Measurements from ENCODE around the gene CALML6.

Gene CALML6

DNA sequence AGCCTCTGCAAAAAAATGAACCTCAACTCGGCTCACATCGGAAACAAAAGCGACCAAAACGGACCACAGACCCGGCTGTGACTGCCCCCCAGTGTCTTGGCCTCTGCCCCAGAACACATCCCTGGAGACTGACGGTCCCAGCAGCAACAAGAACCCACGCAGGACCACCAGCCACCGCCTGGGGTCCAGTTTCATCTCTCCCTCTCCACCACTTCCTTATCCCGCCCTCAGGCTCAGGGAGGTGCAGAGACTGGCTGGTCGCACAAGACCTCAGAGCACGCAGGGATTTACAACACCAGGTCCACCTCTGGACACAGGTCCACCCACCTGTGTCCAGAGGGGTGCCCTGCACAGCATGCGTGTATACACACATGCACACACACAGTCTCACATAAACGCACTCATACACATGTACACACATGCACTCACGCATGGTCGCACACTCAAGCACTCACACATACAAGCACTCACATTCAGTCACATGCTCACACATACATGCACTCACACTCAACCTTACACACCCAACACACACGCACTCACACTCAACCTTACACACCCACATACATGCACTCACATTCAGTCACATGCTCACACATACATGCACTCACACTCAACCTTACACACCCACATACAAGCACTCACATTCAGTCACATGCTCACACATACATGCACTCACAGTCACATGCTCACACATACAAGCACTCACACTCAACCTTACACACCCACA lies 22.7 kb downstream of the CALML6 start:
- TF ChIP-seq GATA3 (IDR thresholded peaks at IDR 0.05; ENCODE audit: low read depth, low read length): no peak
- no peak for TF ChIP-seq GATA2 (IDR thresholded peaks at IDR 0.05; ENCODE audit: low read depth, low read length)

GRCh38 chr1:1938276-1938573 lies 23.2 kb downstream of the CALML6 start:
- no peak for TF ChIP-seq GATA2 (IDR thresholded peaks at IDR 0.05; ENCODE audit: low read depth, low read length)
- TF ChIP-seq GATA3 (IDR thresholded peaks at IDR 0.05; ENCODE audit: low read depth, low read length): no peak

- TF ChIP-seq GATA3 (IDR thresholded peaks at IDR 0.05; ENCODE audit: low read depth, low read length): no peak
- TF ChIP-seq GATA2 (IDR thresholded peaks at IDR 0.05; ENCODE audit: low read depth, low read length): no peak
Measured at GRCh38 chr1:1938613-1939295, 23.7 kb downstream of the CALML6 start.

DNA sequence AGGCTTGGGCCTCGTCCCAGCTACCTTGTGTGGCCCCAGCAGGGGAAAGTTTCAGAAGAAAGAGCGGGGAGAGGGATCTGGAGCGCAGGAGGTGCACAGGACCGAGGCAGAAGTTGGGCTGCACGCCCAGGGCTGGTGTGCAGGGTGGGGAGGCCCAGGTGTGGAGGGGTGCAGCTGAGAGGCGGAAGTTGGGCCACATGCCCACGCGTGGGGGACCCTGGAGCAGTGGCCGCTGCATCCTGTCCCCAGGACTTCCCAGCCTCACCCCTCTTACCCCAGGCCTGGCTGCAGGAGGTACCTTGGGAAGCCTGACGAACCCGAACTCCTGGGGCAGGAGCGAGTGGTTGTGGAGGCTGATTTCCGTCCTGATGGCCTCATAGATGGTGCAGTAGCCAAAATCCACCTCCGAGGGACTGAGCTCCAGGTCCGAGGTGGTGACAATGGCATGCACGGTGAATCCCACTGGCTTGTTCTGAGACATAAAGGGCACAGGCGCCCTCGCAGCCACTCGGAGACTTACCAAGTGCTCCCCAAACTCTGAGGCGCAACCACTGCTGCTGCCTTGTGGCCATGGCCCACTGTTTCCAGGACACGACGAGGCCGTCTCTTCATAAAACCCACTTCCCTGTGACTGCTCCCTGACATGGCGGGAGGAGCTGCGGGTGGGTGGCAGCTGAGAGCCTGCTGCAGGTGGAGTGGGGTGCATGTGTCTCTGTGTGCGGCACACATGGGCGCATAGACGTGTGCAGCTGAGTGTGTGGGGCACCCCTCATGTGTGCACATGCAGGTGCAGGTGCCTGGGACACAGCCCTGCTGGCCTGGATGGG lies 24.4 kb downstream of the CALML6 start:
- TF ChIP-seq GATA2 (IDR thresholded peaks at IDR 0.05; ENCODE audit: low read depth, low read length) (no peak), GATA3 (IDR thresholded peaks at IDR 0.05; ENCODE audit: low read depth, low read length) (no peak)

DNA sequence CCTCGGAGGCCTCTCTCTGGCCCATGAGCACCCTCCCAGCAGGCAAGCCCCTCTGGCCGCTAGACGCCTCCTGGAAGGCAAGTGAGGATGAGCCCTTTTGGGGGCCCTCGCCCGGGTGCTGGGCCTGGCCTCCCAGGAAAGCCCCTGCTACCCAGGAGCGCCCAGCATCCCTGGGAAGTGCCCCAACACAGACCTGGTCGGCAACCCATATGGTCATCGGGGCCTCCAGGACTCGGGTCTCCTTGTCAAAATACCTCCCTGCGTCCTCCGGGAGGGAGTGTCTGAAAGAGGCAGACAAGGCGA lies 25.0 kb downstream of the CALML6 start:
- TF ChIP-seq GATA2 (IDR thresholded peaks at IDR 0.05; ENCODE audit: low read depth, low read length): no peak
- TF ChIP-seq GATA3 (IDR thresholded peaks at IDR 0.05; ENCODE audit: low read depth, low read length): no peak

- no peak for TF ChIP-seq GATA2 (IDR thresholded peaks at IDR 0.05; ENCODE audit: low read depth, low read length)
- TF ChIP-seq GATA3 (IDR thresholded peaks at IDR 0.05; ENCODE audit: low read depth, low read length): no peak
Measured at GRCh38 chr1:1941211-1941841, 26.3 kb downstream of the CALML6 start.

DNA sequence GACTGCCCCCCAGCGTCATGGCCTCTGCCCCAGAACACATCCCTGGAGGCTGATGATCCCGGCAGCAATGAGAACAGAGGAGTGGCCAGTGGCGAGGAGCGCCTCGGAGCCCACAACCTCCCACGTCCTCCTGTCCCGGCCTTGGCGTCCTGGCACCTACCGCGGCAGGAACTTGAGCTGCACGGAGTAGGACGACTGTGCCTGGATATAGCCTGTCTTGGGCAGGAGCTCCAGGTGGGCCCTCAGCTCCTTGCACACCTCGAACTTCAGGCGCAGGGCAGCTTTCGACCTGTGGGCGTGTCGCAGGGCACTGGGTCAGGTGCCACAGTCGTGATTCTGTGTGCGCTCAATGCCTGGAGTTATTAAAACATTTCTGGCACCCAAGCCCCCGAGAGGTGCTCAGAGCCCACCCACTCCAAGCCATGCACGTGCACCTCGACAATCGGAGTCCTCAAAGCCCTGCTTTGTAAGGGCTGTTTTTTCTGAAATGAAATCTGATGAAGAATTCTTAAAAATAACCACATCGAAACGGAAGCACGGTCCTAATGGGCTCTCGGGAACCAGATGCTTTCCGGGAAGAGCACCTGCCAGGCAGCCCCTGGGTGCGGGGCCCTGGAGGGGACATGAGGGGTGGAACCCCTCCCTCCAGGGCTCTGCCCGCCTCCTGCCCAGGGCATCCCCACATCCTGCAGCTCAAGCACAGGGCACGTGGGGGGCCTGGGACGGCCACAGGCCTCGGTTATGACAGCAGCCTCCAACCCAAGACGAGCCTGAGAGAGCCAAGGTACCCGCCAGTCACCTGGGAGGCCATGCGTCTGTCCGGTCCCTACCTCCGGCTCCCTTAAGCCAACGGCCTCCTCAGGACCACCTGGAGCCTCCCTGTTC lies 27.1 kb downstream of the CALML6 start:
- TF ChIP-seq GATA3 (IDR thresholded peaks at IDR 0.05; ENCODE audit: low read depth, low read length) (no peak), GATA2 (IDR thresholded peaks at IDR 0.05; ENCODE audit: low read depth, low read length) (no peak)

DNA sequence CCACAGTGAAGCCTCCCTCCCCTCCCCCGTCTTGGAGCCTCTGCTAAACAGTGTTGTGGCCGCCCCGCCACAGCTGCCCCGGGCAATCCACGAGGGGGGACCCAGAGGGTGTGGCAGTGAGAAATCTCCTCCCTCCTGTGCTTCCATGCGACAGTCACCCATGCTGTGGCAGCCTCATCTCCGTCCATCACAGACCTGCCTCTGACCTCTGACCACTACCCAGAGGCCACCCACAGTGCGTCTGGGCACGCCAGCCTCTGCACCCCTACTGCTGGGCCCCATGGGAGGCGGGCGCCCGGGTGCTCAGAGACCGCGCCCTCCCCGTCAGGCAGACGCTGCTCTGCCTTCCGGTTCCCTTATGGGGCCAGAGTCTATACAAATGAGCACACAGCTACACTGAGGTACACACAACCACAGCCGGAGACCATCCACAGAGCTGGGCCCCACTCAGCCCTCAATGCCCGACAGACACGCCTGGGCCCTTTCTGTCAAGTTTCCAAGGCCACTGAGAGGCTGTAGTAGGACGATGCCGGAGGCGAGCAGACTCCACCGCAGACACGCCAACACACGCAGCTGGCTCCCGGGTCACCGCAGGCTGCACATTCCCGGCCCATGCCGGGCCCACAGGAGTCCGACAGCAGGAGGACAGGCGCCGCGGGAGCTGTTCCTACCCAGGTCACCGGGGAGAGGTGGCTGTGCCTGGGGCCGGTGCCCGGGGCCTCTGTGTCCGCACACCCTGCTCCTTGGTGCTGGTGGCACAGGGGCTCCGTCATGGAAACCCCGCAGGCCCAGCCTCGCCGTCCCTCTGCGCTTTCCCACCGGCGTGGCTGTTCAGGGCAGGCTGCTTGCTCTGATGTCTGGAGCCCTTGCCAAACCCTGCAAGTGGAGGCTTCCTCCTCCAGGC lies 27.9 kb downstream of the CALML6 start:
- no peak for TF ChIP-seq GATA3 (IDR thresholded peaks at IDR 0.05; ENCODE audit: low read depth, low read length)
- TF ChIP-seq GATA2 (IDR thresholded peaks at IDR 0.05; ENCODE audit: low read depth, low read length): no peak

- TF ChIP-seq GATA3 (IDR thresholded peaks at IDR 0.05; ENCODE audit: low read depth, low read length) (no peak), GATA2 (IDR thresholded peaks at IDR 0.05; ENCODE audit: low read depth, low read length) (no peak)
Measured at GRCh38 chr1:1943834-1944570, 28.9 kb downstream of the CALML6 start.

- TF ChIP-seq GATA3 (IDR thresholded peaks at IDR 0.05; ENCODE audit: low read depth, low read length) (no peak), GATA2 (IDR thresholded peaks at IDR 0.05; ENCODE audit: low read depth, low read length) (no peak)
Measured at GRCh38 chr1:1945782-1946393, 30.8 kb downstream of the CALML6 start.

GRCh38 chr1:1946540-1946939 lies 31.5 kb downstream of the CALML6 start:
- TF ChIP-seq GATA3 (IDR thresholded peaks at IDR 0.05; ENCODE audit: low read depth, low read length) (no peak), GATA2 (IDR thresholded peaks at IDR 0.05; ENCODE audit: low read depth, low read length) (no peak)

- TF ChIP-seq GATA3 (IDR thresholded peaks at IDR 0.05; ENCODE audit: low read depth, low read length): no peak
- no peak for TF ChIP-seq GATA2 (IDR thresholded peaks at IDR 0.05; ENCODE audit: low read depth, low read length)
Measured at GRCh38 chr1:1947493-1947892, 32.4 kb downstream of the CALML6 start.
